ENCODE measurements around the gene DIP2C.

GRCh38 chr10:423178-423577, 266.3 kb downstream of the DIP2C start:
- TF ChIP-seq POLR2A (IDR thresholded peaks at IDR 0.05) (no peak), EP300 (IDR thresholded peaks at IDR 0.05; ENCODE audit: low read depth) (no peak), CTCF (IDR thresholded peaks at IDR 0.05) (no peak), POLR2AphosphoS5 (IDR thresholded peaks at IDR 0.05) (no peak)

Measured in transverse colon (tissue), 4 donors.